ENCODE results near the gene ST3GAL5. TPM values are rescaled to one million over a fixed set of nuclear protein-coding genes. Genes with fewer than 3 reads are reported as not detected.
A peak's percentile ranks its signal among the peaks of the same experiment; 100 is the strongest.

The ST3GAL5 gene
- total RNA-seq, 2 donors from 2014 or later, result 5.5 to 20.4 TPM

- no peak for TF ChIP-seq CTCF (IDR thresholded peaks at IDR 0.05)
- no peaks in the 10 kb centered on the region for H3K27me3 ChIP-seq
- no peaks in the 10 kb centered on the region for H3K36me3 ChIP-seq
- peak overlapping the region; percentile 8 to 40 for H3K27ac ChIP-seq
- H3K4me3 ChIP-seq, result no peak overlapping the region
- H3K4me1 ChIP-seq, result no peaks in the 10 kb centered on the region
- H3K9me3 ChIP-seq, result no peaks in the 10 kb centered on the region
- DNase-seq (ENCODE audit: low spot score), result peak; percentile 66
Observed at GRCh38 chr2:85913884-85914881, 25.4 kb upstream of the ST3GAL5 start.

- Histone ChIP-seq H3K4me1 (no peaks in the 10 kb centered on the region), H3K4me3 (no peak overlapping the region), H3K27ac (peak overlapping the region; percentile 16 to 56), H3K36me3 (no peaks in the 10 kb centered on the region), H3K27me3 (no peaks in the 10 kb centered on the region), H3K9me3 (no peaks in the 10 kb centered on the region)
- DNase-seq (ENCODE audit: low spot score), result peak; percentile 83
- no peak for TF ChIP-seq CTCF (IDR thresholded peaks at IDR 0.05)
Observed at GRCh38 chr2:85911814-85912692, 23.3 kb upstream of the ST3GAL5 start.

GRCh38 chr2:85911097-85911496, 22.3 kb upstream of the ST3GAL5 start:
- Histone ChIP-seq H3K4me1 (no peaks in the 10 kb centered on the region), H3K4me3 (no peak overlapping the region), H3K9me3 (no peaks in the 10 kb centered on the region), H3K36me3 (no peaks in the 10 kb centered on the region), H3K27me3 (no peaks in the 10 kb centered on the region), H3K27ac (peak overlapping the region; percentile 16 to 56)
- no peak for DNase-seq (ENCODE audit: low spot score)
- no peak for TF ChIP-seq CTCF (IDR thresholded peaks at IDR 0.05)

GRCh38 chr2:85909005-85909404, 20.2 kb upstream of the ST3GAL5 start:
- Histone ChIP-seq H3K4me1 (no peaks in the 10 kb centered on the region), H3K36me3 (no peaks in the 10 kb centered on the region)
- no peak for TF ChIP-seq CTCF (IDR thresholded peaks at IDR 0.05)

GRCh38 chr2:85908506-85908905, 19.7 kb upstream of the ST3GAL5 start:
- H3K4me3 ChIP-seq, result no peak overlapping the region
- no peaks in the 10 kb centered on the region for H3K9me3 ChIP-seq
- H3K27ac ChIP-seq, result no peak overlapping the region
- H3K27me3 ChIP-seq, result no peaks in the 10 kb centered on the region
- DNase-seq (ENCODE audit: low spot score), result no peak
- no peaks in the 10 kb centered on the region for H3K4me1 ChIP-seq
- no peaks in the 10 kb centered on the region for H3K36me3 ChIP-seq
- TF ChIP-seq CTCF (IDR thresholded peaks at IDR 0.05), result no peak

More at GRCh38 chr2:85909005-85909404, 20.2 kb upstream of the ST3GAL5 start:
- DNase-seq (ENCODE audit: low spot score), result no peak
- Histone ChIP-seq H3K27me3 (no peaks in the 10 kb centered on the region), H3K27ac (no peak overlapping the region), H3K9me3 (no peaks in the 10 kb centered on the region), H3K4me3 (no peak overlapping the region)
